NT2/D1 (cell line): ENCODE measurements around the gene LYSMD1.

Source experiments
- DNase-seq: peaks from one replicate; pipeline ENCODE4 v3.0.0-alpha.2; 2011; ENCODE audit warnings: low read depth, low spot score
- H3K27me3 ChIP-seq: 2 replicates; pipeline ENCODE4 v1.6.0; 2011; ENCODE audit warnings: mild to moderate bottlenecking; ENCODE audit not compliant: insufficient read length, insufficient read depth
- H3K36me3 ChIP-seq: 2 replicates; pipeline ENCODE4 v1.6.1; 2011; ENCODE audit warnings: mild to moderate bottlenecking, low read length, mixed read lengths; ENCODE audit not compliant: insufficient read depth, insufficient read length
- H3K4me1 ChIP-seq: 2 replicates; pipeline ENCODE4 v1.5.1; 2011; ENCODE audit not compliant: insufficient read depth, insufficient read length
- H3K4me3 ChIP-seq: 2 replicates; pipeline ENCODE4 v1.5.1; 2011; ENCODE audit warnings: low read depth; ENCODE audit not compliant: insufficient read length
- H3K9ac ChIP-seq: 2 replicates; pipeline ENCODE4 v1.6.0; 2011; ENCODE audit warnings: low read depth; ENCODE audit not compliant: insufficient read length
- H3K9me3 ChIP-seq: 2 replicates; pipeline ENCODE4 v1.5.1; 2011; ENCODE audit warnings: mild to moderate bottlenecking, low read length; ENCODE audit not compliant: insufficient read depth
- SUZ12 ChIP-seq: IDR thresholded peaks from 2 replicates; pipeline ENCODE4 v1.6.1; 2011; ENCODE audit not compliant: insufficient read length, insufficient read depth; ENCODE audit errors: extremely low read depth
- YY1 ChIP-seq: IDR thresholded peaks from 2 replicates; pipeline ENCODE4 v1.6.1; 2011; ENCODE audit not compliant: insufficient read length, insufficient read depth
- ZNF274 ChIP-seq: IDR thresholded peaks from 2 replicates; pipeline ENCODE4 v1.6.1; 2011; ENCODE audit warnings: mild to moderate bottlenecking, low read depth, low read length

Gene LYSMD1

DNA sequence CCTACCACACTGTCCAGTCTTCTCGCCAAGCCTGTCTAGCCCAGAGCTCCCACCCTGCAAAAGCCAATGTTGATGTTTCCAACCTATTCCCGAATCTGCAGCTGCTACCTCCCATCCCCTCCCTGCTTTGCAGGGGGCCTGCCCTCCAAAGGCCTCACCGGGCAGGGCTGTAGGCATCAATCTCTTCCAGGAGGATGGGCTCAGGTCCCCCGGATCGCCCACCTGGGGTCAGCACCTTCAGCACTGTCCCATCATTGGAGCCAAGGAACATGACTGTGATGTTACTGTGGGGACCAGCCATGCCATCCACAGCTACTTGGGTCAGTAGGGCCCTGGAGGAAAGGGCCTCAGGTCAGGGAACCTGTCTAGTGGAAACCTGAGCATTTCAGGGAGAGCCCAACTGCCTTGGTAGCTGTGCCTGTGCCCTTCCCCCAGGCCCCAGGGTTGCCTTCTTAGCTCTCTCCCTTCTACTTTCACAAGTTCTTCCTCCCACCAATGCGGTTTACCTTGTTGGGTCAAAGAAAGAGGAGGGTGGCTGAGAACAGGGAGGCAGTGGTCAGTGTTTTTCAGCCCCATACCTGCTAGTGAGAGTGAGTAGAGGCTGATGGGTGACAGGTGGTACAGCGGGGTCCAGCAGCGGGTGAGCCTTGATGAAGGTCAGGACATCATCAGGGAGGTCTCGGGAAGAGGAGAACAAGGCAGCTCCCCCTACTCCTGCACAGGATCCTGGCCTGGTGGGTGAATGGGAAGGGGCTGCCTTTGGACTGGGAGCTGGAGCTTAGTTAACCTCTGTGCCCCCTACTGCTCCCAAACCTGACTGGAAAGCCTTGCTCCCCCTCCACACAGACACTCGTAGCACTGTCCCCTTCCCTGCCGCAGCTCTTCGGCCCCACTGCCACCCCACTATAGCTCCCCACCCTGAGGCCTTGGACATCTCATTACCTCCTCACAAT, 30.0 kb downstream of the LYSMD1 start:
- TF ChIP-seq ZNF274 (no peak), SUZ12 (no peak), YY1 (no peak)
- H3K9ac ChIP-seq = no peak overlapping the region
- peaks cover 61% of the 10 kb centered on the region for H3K36me3 ChIP-seq
- no peak overlapping the region for H3K4me3 ChIP-seq
- H3K9me3 ChIP-seq = no peaks in the 10 kb centered on the region
- no peaks in the 10 kb centered on the region for H3K27me3 ChIP-seq
- DNase-seq = no peak
- peaks cover 23% of the 10 kb centered on the region for H3K4me1 ChIP-seq

GRCh38 chr1:151134991-151135390, 30.7 kb downstream of the LYSMD1 start:
- peaks cover 56% of the 10 kb centered on the region for H3K36me3 ChIP-seq
- H3K9ac ChIP-seq = no peak overlapping the region
- H3K9me3 ChIP-seq = no peaks in the 10 kb centered on the region
- H3K4me1 ChIP-seq = peaks cover 23% of the 10 kb centered on the region
- no peaks in the 10 kb centered on the region for H3K27me3 ChIP-seq
- no peak for DNase-seq
- H3K4me3 ChIP-seq = no peak overlapping the region
- TF ChIP-seq ZNF274 = no peak
- no peak for TF ChIP-seq YY1
- TF ChIP-seq SUZ12 = no peak

GRCh38 chr1:151134396-151134795, 31.3 kb downstream of the LYSMD1 start:
- TF ChIP-seq YY1 (no peak), ZNF274 (no peak), SUZ12 (no peak)
- no peak overlapping the region for H3K9ac ChIP-seq
- no peak for DNase-seq

DNA sequence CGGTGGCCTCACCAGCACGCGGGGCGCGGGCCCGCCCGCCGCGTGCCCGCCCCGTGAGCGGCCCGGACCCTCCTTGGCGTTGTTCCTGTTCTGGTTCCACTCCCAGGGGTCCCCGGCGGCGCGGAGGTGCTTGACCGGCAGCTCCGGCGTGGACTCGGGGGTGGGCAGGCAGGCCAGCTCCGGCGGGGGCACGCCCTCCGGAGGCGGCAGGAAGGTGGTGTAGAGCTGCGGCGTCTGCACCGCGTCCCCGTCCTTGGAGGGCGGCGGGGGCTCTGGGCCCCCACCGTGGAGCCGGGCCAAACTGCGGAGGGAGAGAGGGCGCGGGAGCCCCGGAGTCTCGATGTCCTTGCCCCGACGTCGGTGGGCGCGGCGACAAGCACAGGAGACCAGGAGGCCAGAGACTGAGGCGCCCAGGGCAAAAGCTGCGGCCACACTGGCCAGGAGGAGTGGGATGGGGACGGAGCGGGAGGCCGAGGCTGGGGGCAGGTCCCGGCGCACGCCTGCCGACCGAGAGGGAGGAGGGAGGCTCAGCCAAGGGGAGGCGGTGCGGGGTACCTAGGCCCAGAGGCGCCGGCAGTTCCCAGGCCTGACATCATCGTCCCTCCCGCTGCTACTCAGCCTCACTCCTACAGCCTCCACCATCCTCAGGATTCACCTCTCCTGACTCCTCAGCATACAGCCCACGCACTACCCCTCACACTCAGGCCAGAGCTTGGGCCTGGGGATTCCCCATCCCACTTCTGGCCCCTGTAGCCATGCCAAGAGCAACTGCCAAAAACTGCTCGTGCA, 32.5 kb downstream of the LYSMD1 start:
- H3K27me3 ChIP-seq = no peaks in the 10 kb centered on the region
- DNase-seq = no peak

More at GRCh38 chr1:151134396-151134795, 31.3 kb downstream of the LYSMD1 start:
- peaks cover 50% of the 10 kb centered on the region for H3K36me3 ChIP-seq
- H3K4me3 ChIP-seq = no peak overlapping the region
- no peaks in the 10 kb centered on the region for H3K27me3 ChIP-seq
- H3K9me3 ChIP-seq = no peaks in the 10 kb centered on the region
- H3K4me1 ChIP-seq = peaks cover 23% of the 10 kb centered on the region

GRCh38 chr1:151132335-151133017, 33.2 kb downstream of the LYSMD1 start:
- DNase-seq = no peak
- no peaks in the 10 kb centered on the region for H3K27me3 ChIP-seq
- H3K4me3 ChIP-seq = no peak overlapping the region
- H3K36me3 ChIP-seq = peaks cover 36% of the 10 kb centered on the region
- TF ChIP-seq ZNF274 = no peak
- TF ChIP-seq SUZ12 = no peak
- H3K9ac ChIP-seq = peak overlapping the region; percentile 80
- no peaks in the 10 kb centered on the region for H3K9me3 ChIP-seq
- peaks cover 19% of the 10 kb centered on the region for H3K4me1 ChIP-seq

More for the DNA sequence above, 32.5 kb downstream of the LYSMD1 start:
- H3K4me3 ChIP-seq = no peak overlapping the region
- no peaks in the 10 kb centered on the region for H3K9me3 ChIP-seq
- peak overlapping the region; percentile 50 for H3K9ac ChIP-seq
- TF ChIP-seq SUZ12 = no peak
- TF ChIP-seq YY1 = no peak
- no peak for TF ChIP-seq ZNF274
- peaks cover 42% of the 10 kb centered on the region for H3K36me3 ChIP-seq
- H3K4me1 ChIP-seq = peaks cover 25% of the 10 kb centered on the region

DNA sequence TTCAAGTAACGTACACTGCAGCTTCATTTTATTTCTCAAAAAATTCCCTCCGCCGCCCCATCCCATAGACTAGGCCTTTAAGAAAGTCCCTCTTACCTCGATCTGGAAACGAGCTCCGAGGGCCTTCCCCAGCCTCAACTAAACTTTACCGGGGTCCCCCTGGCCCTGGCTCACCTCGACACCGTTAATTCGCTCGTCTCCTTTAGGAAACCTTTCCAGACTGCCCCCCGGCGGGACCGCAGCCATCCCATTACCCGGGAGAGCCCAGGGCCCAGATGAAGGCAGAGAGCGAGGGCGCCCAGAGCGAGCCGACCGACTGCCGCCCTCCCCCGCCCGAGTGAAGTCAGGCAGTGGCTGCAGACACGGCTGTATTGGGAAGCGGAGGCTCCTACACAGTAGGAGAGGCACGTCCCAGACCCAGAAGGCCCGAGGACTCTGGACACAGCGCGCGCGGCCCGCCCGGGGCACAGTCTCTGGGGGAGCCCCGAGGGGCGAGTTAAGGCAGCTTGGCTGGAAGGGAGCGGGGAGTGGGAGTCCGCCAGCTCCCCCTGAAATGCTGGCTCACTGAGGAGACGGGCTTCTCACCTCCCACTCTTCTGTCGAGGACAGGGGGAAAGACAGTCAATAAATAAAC, 33.9 kb downstream of the LYSMD1 start:
- Histone ChIP-seq H3K9me3 (no peaks in the 10 kb centered on the region), H3K27me3 (no peaks in the 10 kb centered on the region), H3K36me3 (peaks cover 33% of the 10 kb centered on the region), H3K4me3 (peak overlapping the region; percentile 44), H3K9ac (peak overlapping the region; percentile 80), H3K4me1 (peaks cover 18% of the 10 kb centered on the region)
- DNase-seq = no peak
- TF ChIP-seq SUZ12 (no peak), ZNF274 (no peak), YY1 (no peak)
